GM12865 (cell line): ENCODE results near the gene LETMD1.

ENCODE experiments used
- DNase-seq: peaks from one replicate; pipeline ENCODE4 v3.0.0; 2010; ENCODE audit warnings: low read depth
- H3K4me3 ChIP-seq: 2 replicates; pipeline ENCODE4 v1.5.1; 2011; ENCODE audit warnings: mild to moderate bottlenecking, low read depth, low read length, control low read depth
- TF ChIP-seq, protein P1 (sequence below): IDR thresholded peaks from 2 replicates; pipeline ENCODE4 v1.5.1; 2011; ENCODE audit warnings: low read length, control low read depth, low read depth, inconsistent platforms; ENCODE audit not compliant: insufficient read depth; ENCODE audit errors: missing control alignments

LETMD1 gene

DNA sequence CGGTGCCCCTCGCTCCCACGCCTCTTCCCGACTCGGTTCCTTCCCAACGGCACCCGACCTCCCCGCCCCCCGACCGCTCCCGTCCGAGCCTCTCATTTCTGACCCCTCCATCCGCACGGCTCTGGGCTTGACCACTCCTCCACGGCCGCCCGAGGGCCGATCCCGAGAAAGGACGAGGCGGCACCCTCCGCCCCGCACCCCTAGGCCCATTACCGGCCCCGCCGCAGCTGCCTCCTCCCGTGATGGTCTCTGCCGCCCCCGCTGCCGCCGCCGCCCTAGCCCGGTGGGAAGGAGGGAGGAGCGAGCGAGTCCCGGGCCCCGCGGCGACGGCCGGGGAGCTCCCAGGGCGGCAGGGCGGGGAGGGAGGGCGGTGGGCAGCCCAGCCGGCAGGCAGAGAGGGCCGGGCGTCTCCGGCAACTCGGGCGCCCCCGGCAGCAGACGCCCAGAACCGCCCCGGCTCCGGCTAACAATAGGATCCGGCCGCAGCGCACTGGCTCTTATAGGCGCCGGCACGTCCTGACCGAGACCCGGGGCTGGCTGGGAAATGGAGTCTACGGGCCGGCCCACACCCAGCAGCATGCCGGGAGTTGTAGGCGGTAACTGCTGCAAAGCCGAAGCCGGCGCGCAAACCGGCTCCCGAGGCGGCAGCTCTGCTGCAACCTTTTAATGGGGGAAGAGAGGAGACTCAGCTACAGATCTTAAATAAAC lies 35.2 kb downstream of the LETMD1 start, which contains the start of gene CSRNP2:
TSS of gene CSRNP2 (minus strand) at position 471 of the 708 bp plus-strand sequence. CDS start 7,035 bp downstream, outside the sequence.
- peak within 1 kb of the TSS; percentile 66 for H3K4me3 ChIP-seq
- TF ChIP-seq, protein P1, sequence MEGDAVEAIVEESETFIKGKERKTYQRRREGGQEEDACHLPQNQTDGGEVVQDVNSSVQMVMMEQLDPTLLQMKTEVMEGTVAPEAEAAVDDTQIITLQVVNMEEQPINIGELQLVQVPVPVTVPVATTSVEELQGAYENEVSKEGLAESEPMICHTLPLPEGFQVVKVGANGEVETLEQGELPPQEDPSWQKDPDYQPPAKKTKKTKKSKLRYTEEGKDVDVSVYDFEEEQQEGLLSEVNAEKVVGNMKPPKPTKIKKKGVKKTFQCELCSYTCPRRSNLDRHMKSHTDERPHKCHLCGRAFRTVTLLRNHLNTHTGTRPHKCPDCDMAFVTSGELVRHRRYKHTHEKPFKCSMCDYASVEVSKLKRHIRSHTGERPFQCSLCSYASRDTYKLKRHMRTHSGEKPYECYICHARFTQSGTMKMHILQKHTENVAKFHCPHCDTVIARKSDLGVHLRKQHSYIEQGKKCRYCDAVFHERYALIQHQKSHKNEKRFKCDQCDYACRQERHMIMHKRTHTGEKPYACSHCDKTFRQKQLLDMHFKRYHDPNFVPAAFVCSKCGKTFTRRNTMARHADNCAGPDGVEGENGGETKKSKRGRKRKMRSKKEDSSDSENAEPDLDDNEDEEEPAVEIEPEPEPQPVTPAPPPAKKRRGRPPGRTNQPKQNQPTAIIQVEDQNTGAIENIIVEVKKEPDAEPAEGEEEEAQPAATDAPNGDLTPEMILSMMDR = peak; percentile 1
- peak; percentile 98 for DNase-seq

DNA sequence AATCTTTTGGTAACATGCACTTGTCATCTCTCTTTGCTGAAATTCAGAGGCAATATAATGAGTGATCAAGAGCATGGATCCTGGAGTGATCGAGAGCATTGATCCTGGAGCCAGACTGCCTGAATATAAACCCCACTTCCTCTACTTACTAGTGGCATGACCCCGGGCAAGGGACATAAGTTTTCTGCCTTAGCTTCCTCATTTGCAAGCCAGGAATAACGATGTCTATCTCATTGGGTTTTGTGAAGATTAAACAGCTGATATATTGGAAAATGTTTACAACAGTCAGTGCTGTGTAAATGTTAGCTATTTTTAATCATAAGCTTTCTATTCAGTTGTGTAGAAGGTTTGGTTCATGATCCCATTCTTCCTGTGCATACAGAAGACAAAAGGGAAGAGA lies 37.6 kb downstream of the LETMD1 start:
- no peak overlapping the region for H3K4me3 ChIP-seq
- DNase-seq = no peak
- TF ChIP-seq, protein P1 = no peak

DNA sequence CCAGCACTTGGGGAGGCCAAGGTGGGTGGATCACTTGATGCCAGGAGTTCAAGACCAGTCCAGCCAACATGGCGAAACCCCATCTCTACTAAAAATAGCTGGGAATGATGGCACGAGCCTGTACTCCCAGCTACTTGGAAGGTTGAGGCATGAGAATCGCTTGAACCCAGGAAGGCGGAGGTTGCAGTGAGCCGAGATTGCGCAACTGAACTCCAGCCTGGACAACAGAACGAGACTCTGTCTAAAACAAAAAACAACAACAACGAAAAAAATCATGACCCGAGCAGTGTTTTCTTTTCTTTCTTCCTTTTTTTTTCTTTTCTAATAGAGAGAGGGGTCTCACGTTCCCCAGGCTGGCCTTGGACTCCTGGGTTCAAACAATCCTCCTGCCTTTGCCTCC lies 38.8 kb downstream of the LETMD1 start:
- no peak overlapping the region for H3K4me3 ChIP-seq
- no peak for DNase-seq
- TF ChIP-seq, protein P1 = no peak

DNA sequence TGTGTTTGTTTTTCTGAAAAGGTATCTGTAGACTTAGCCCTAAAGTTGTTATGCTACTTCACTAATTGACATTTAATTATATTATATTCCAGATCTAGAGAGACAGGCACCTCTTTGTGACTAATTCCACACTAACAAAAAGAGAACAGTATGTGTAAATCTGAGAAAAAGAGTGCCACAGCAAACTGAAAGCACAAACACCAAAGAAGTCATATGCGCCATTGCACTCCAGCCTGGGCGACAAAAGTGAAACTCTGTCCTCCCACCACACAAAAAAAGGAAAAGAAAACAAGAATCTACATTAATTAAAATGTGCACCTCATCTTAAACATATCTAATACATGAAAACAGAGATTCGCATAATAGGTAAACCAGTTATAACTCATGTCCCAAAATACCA lies 39.7 kb downstream of the LETMD1 start:
- H3K4me3 ChIP-seq = no peak overlapping the region
- peak; percentile 69 for DNase-seq
- TF ChIP-seq, protein P1 = no peak

DNA sequence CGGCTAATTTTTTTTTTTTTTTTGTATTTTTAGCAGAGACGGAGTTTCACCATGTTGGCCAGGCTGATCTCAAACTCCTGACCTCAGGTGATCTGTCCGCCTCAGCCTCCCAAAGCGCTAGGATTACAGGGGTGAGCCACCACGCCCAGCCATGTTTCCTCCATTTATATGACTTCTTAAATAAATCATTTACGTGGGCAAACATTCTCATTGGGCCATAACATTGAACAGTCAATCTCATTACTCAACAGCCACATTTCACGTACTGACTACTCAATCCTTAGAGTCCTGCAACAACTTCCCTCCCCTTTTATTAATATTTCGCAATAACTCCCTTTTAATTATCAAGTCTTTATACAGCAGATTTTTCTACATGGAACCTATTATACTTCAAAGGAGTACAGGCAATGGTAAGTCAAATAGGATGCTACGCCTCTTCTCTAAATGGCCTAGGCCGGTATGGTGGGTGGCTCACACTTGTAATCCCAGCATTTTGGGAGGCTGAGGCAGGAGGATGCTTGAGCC lies 42.6 kb downstream of the LETMD1 start:
- TF ChIP-seq, protein P1 = no peak
- H3K4me3 ChIP-seq = no peak overlapping the region
- DNase-seq = no peak

DNA sequence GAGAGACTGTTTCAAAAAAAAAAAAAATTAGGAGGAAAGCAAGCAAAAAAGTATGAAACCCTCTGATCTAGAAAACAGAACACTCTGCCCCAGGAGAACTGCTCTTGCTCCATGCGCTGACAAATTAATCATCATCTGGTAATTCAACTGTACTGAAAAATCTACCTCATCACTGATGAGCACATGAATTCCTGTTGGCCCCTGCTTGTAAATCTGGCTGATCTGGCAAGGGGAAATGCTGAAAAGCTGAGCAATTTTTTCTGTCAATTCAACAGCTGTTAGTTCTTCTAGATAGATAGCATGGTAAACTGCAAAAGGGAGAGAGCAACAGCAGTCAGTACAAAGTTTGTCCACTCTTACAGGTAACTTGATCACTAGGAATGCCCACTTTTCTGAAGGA lies 50.5 kb downstream of the LETMD1 start:
- DNase-seq = no peak
- TF ChIP-seq, protein P1 = no peak
- no peak overlapping the region for H3K4me3 ChIP-seq

DNA sequence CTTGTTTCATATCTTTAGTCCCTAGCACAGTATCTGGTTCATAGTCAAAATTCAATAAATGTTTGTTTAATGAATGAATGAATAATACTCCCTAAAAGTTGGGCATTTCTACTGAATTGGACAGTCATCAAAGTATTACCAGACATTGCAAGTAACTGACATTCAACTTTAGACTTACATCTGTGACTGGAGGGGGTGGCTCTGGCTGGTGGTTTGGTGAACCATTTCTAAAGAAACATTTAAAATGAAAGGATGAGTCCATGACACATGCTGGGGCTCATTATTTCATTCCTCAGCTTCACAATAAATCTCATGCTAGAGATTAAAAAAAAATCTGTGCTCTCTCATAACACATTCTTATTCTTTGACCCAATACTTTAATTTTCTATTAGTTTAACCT lies 55.9 kb downstream of the LETMD1 start:
- TF ChIP-seq, protein P1 = no peak
- no peak overlapping the region for H3K4me3 ChIP-seq
- DNase-seq = no peak
